ENCODE data around the gene AAK1.
"Not testable (repeated sequence)": the region's sequence is repeated elsewhere in the genome, so short reads cannot be mapped to it uniquely, and the experiment has no call there.

AAK1 gene

DNA sequence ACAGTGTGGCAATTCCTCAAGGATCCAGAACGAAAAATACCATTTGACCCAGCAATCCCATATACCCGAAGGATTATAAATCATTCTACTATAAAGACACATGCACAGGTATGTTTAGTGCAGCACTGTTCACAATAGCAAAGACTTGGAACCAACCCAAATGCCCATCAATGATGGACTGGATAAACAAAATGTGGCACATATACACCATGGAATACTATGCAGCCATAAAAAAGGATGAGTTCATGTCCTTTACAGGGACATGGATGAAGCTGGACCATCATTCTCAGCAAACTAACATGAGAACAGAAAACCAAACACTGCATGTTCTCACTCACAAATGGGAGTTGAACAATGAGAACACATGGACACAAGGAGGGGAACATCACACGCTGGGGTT is 29.6 kb upstream of the AAK1 start:
- H3K9me3 Mint-ChIP-seq; DNase-seq; H3K27me3 Mint-ChIP-seq; H3K36me3 Mint-ChIP-seq (ENCODE audit: low read depth); H3K4me3 Mint-ChIP-seq; H3K27ac Mint-ChIP-seq; ATAC-seq: not testable (repeated sequence)
- peaks cover 26% of the 10 kb centered on the region for H3K4me1 Mint-ChIP-seq

DNA sequence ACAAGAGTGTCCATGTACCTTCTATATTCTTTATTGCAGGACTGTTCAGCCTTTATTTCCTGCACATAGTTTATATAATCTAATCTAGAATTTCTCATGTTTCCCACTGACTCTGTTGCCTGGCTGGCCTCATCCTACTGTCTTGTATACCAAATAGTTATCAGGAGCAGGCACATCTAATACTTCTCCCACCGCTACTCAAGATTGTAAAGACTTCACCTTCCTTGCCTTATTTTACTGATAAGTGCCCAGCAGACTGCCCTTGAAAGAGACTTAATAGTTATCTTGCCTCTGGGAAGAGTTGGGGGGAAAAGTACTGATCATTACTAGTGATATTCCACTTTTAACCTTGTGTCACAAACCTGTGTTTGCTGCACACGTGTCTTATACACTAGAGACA is 26.1 kb upstream of the AAK1 start:
- Mint-ChIP-seq H3K4me1 (peaks cover 19% of the 10 kb centered on the region), H3K36me3 (ENCODE audit: low read depth) (peaks cover 1% of the 10 kb centered on the region), H3K27me3 (no peaks in the 10 kb centered on the region), H3K9me3 (peaks cover 4% of the 10 kb centered on the region), H3K4me3 (no peak overlapping the region), H3K27ac (no peak overlapping the region)
- ATAC-seq (no peak), DNase-seq (no peak)

DNA sequence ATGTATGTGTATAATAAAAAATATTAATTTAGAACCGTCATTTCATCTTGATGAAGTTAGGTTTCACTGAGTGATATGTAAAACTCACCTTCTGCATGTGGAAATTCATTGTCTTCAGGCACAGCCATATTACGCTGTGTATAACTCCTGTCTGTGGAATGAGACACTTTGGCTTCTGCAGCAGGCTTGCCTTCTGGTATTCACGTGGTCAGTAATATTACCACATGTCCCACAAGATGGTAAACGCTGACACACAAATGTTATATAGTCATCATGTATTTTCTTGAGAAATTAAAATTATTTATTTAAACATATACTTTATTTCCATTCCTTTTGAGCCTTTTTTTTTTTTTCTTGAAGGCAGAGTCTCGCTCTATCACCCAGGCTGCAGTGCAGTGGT is 25.1 kb upstream of the AAK1 start:
- Mint-ChIP-seq H3K27ac (no peak overlapping the region), H3K27me3 (no peaks in the 10 kb centered on the region), H3K36me3 (ENCODE audit: low read depth) (peaks cover 1% of the 10 kb centered on the region), H3K4me1 (peaks cover 11% of the 10 kb centered on the region), H3K9me3 (peaks cover 12% of the 10 kb centered on the region), H3K4me3 (no peak overlapping the region)
- DNase-seq (no peak), ATAC-seq (no peak)

GRCh38 chr2:69667805-69668382 is 24.4 kb upstream of the AAK1 start:
- Mint-ChIP-seq H3K27me3 (no peaks in the 10 kb centered on the region), H3K36me3 (ENCODE audit: low read depth) (peaks cover 1% of the 10 kb centered on the region), H3K4me1 (peaks cover 11% of the 10 kb centered on the region), H3K4me3 (no peak overlapping the region), H3K27ac (no peak overlapping the region), H3K9me3 (peaks cover 16% of the 10 kb centered on the region)
- ATAC-seq, result no peak
- DNase-seq, result no peak

DNA sequence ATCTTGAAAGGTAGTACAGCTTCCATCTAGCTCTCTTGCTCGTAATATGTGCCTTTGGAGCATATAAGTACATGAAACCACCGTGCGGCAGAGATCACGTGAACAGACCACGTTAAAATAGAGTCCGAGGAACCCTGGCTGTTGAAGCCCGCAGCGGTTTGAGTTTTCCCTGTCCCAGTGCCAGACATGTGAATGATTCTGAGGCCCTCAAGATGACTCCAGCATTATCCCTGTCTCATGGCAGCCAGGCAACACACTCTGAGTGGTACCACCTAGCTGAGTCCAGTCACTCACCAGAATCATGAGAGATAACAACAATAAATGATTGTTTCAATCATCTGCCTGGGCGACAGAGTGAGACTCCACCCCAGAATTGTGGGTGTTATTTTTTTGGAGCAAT is 21.6 kb upstream of the AAK1 start:
- DNase-seq (no peak), ATAC-seq (no peak)
- Mint-ChIP-seq H3K36me3 (ENCODE audit: low read depth) (no peaks in the 10 kb centered on the region), H3K4me3 (no peak overlapping the region), H3K9me3 (peaks cover 12% of the 10 kb centered on the region), H3K27me3 (no peaks in the 10 kb centered on the region), H3K27ac (no peak overlapping the region), H3K4me1 (peaks cover 15% of the 10 kb centered on the region)

DNA sequence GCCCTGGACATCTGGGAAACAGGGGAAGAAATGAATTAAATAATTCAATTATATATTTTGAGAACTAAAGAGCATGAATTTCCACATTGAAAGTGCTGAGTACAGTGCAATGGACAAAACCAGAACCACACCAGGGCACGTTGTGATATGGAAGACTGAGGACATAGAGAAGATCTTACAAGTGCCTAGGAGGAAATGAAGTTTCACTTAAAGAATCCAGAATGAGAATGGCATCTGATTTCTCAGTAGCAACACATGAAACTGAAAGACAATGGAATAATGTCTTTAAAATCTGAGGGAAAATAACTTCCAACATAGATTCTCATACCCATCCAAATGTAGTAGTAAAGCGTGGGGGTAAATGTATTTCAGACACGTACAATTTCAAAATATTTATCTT is 20.3 kb upstream of the AAK1 start:
- Mint-ChIP-seq H3K36me3 (ENCODE audit: low read depth) (no peaks in the 10 kb centered on the region), H3K27ac (no peak overlapping the region), H3K4me1 (peaks cover 16% of the 10 kb centered on the region), H3K27me3 (no peaks in the 10 kb centered on the region), H3K4me3 (no peak overlapping the region), H3K9me3 (peaks cover 12% of the 10 kb centered on the region)
- ATAC-seq (no peak), DNase-seq (no peak)

GRCh38 chr2:69662547-69662946 is 19.0 kb upstream of the AAK1 start:
- Mint-ChIP-seq H3K4me1 (peaks cover 13% of the 10 kb centered on the region), H3K9me3 (peaks cover 12% of the 10 kb centered on the region)
- H3K4me3 Mint-ChIP-seq; H3K27me3 Mint-ChIP-seq; H3K27ac Mint-ChIP-seq; ATAC-seq; H3K36me3 Mint-ChIP-seq (ENCODE audit: low read depth); DNase-seq: not testable (repeated sequence)

DNA sequence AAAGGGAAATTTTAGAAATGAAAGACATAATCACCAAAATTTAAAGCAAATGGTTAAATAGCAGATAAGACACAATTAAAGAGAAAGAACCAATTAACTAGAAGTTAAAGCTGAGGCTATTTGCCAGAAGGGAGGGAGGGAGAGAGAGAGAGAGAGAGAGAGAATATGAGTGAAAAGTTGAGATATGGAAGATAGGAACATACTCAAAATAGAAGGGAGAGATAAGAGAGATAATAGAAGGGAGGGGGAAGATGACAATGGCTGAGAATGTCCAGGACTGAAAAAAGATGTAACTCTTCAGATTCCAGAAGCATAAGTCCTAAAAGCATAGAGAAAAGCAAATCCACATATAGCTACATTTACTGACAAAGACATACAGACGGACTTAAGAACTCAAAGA is 17.1 kb upstream of the AAK1 start:
- Mint-ChIP-seq H3K27me3 (no peaks in the 10 kb centered on the region), H3K4me1 (peaks cover 6% of the 10 kb centered on the region), H3K4me3 (no peak overlapping the region), H3K27ac (no peak overlapping the region), H3K9me3 (peaks cover 12% of the 10 kb centered on the region), H3K36me3 (ENCODE audit: low read depth) (no peaks in the 10 kb centered on the region)
- no peak for DNase-seq
- no peak for ATAC-seq

DNA sequence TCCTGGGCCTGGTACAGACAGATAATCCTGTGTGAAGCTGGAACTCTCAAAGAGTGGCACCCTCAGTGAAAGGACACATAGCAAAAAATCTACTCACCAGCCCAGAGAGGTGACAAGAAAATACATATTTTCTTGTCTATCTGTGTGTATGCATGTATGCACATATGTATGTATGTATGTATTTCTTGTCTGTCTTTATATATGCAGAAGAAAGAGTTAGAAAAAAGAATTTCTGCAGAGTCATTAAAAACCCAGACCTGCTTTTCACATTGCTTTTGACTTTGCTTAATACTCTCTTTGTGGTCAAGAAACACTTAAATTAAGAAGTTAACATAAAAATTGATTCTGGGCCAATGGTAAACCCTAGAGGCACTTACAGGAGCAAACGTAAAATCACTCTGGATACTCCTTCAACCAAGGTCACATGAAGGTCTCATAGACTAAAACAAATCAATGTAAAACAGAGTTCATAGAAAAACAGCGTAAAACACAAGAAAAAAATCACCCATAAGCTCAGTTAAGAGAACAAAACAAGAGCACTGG is 16.5 kb upstream of the AAK1 start:
- Mint-ChIP-seq H3K4me3 (no peak overlapping the region), H3K27me3 (no peaks in the 10 kb centered on the region), H3K36me3 (ENCODE audit: low read depth) (no peaks in the 10 kb centered on the region), H3K27ac (no peak overlapping the region), H3K9me3 (peaks cover 12% of the 10 kb centered on the region), H3K4me1 (peaks cover 7% of the 10 kb centered on the region)
- ATAC-seq, result no peak
- no peak for DNase-seq

GRCh38 chr2:69659349-69659748 is 15.8 kb upstream of the AAK1 start:
- Mint-ChIP-seq H3K36me3 (ENCODE audit: low read depth) (no peaks in the 10 kb centered on the region), H3K4me1 (peaks cover 7% of the 10 kb centered on the region), H3K4me3 (no peak overlapping the region), H3K27me3 (no peaks in the 10 kb centered on the region), H3K9me3 (peaks cover 12% of the 10 kb centered on the region), H3K27ac (no peak overlapping the region)
- no peak for DNase-seq
- ATAC-seq, result no peak

- no peak for DNase-seq
Observed at GRCh38 chr2:69652206-69652605, 8.7 kb upstream of the AAK1 start.

DNA sequence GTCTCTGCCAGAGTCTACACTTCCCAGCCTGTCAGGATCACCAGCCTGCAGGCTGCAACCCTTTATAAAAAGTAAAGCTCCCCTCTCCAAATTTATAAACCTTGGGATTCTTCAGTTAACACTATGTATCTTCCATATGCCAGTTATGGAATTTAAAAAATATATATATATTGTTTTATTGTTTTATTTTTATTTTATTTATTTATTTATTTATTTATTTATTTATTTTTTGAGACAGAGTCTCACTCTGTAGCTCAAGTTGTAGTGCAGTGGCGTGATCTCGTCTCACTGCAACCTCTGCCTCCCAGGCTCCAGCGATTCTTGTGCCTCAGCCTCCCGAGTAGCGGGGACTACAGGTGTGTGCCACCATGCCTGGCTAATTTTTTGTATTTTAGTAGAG is 3.7 kb upstream of the AAK1 start:
- DNase-seq; ATAC-seq; H3K9me3 Mint-ChIP-seq; H3K27me3 Mint-ChIP-seq; H3K36me3 Mint-ChIP-seq (ENCODE audit: low read depth): not testable (repeated sequence)
- H3K4me1 Mint-ChIP-seq, result peaks cover 66% of the 10 kb centered on the region
- peak overlapping the region; percentile 86 for H3K27ac Mint-ChIP-seq
- H3K4me3 Mint-ChIP-seq, result peak overlapping the region; percentile 83

More at GRCh38 chr2:69652206-69652605, 8.7 kb upstream of the AAK1 start:
- no peak for ATAC-seq
- peaks cover 2% of the 10 kb centered on the region for H3K27me3 Mint-ChIP-seq
- H3K27ac Mint-ChIP-seq, result no peak overlapping the region
- H3K4me3 Mint-ChIP-seq, result no peak overlapping the region
- H3K9me3 Mint-ChIP-seq, result no peaks in the 10 kb centered on the region
- H3K36me3 Mint-ChIP-seq (ENCODE audit: low read depth), result no peaks in the 10 kb centered on the region
- H3K4me1 Mint-ChIP-seq, result peaks cover 43% of the 10 kb centered on the region

DNA sequence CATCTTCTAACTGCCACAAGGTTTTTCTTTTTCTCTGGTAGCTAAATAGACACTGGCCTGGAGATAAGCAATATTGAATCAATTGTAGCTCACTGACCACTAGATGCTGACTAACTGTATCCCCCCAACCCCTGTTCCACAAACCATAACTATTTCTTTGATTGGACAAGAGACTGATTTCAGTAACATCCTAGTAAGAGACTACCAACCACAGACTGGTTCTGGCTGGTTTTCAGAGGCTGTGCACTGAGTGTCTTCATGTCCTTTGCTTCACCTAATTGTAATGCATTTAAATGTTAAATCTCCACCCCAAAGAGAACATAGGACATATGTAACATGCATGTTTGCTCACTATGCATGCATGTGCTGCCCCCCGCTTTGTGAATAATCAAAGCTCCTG is 3.2 kb upstream of the AAK1 start:
- Mint-ChIP-seq H3K4me3 (peak overlapping the region; percentile 83), H3K9me3 (peaks cover 4% of the 10 kb centered on the region), H3K4me1 (peaks cover 61% of the 10 kb centered on the region), H3K27me3 (no peaks in the 10 kb centered on the region), H3K36me3 (ENCODE audit: low read depth) (peaks cover 9% of the 10 kb centered on the region), H3K27ac (peak overlapping the region; percentile 86)
- DNase-seq, result no peak
- ATAC-seq, result no peak

DNA sequence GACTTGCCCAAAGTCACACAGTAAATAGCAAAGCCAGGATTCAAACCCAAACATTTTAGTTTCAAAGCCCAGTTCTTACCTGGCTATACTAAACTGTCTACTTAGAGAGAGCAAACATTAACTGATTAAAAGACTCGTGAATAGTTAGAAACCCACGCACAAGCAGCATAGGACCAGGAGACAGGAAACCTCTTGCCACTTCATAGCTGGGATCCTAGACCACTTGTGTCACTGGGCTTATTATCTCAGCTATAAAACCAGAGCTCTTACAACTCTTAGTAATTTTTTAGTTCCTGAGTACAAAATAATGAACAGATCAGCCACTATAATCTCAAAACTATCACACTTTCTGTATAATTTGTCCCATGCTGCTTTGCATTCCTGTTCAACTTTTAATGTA is 2.4 kb upstream of the AAK1 start:
- DNase-seq, result no peak
- Mint-ChIP-seq H3K27me3 (no peaks in the 10 kb centered on the region), H3K4me1 (peaks cover 58% of the 10 kb centered on the region), H3K36me3 (ENCODE audit: low read depth) (peaks cover 14% of the 10 kb centered on the region), H3K4me3 (peak overlapping the region; percentile 83), H3K9me3 (peaks cover 4% of the 10 kb centered on the region), H3K27ac (peak overlapping the region; percentile 86)
- ATAC-seq, result no peak

DNA sequence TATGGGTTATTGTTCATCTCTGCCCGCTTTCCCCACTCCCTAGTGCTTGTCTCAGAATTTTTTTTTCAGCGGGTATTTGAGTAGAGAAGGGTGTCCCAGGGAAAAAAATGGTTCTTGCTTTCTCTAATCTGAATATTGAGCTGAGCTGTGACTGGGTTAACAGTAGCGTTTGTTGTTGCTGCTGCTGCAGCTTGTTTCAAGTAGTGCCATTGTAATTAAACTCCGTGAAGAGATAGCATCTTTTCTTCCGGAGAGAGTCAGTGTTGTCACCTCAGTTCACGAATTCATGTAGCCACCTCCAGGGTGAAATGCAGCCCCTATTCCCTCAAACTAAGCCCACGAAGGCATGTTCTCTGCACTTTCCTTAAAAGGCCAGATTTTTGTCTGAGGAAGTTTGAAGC is 1.5 kb upstream of the AAK1 start:
- H3K4me3 Mint-ChIP-seq, result peak overlapping the region; percentile 83
- H3K9me3 Mint-ChIP-seq, result peaks cover 4% of the 10 kb centered on the region
- peak overlapping the region; percentile 86 for H3K27ac Mint-ChIP-seq
- H3K4me1 Mint-ChIP-seq, result peaks cover 57% of the 10 kb centered on the region
- peaks cover 17% of the 10 kb centered on the region for H3K36me3 Mint-ChIP-seq (ENCODE audit: low read depth)
- ATAC-seq (no peak), DNase-seq (no peak)
- no peaks in the 10 kb centered on the region for H3K27me3 Mint-ChIP-seq

DNA sequence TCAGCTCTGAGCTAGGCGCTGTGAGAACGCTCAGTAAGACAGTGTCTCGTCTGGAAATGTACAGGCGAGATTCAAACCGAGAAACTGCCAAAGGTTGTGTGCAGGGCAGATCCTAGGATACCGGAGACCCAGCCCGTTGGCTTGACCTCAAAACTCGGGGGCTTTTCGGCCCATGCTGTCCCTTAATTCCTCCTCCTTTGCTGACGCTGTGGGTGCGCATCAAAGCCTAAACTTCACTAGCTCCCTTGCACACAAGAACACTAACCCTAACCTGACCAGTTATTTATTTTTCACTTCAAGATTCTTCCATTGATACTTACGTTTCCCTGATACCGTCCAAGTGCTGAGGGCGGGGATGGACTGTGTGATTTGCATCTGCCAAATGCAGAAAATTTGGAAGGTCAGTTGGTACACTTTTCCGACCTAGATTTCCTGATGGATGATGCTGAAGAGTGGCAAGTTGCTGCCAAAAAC is 1.0 kb upstream of the AAK1 start:
- no peaks in the 10 kb centered on the region for H3K27me3 Mint-ChIP-seq
- H3K4me1 Mint-ChIP-seq, result peaks cover 60% of the 10 kb centered on the region
- ATAC-seq (peak; percentile 23), DNase-seq (no peak)
- H3K9me3 Mint-ChIP-seq, result peaks cover 4% of the 10 kb centered on the region
- H3K27ac Mint-ChIP-seq, result peak overlapping the region; percentile 86
- peaks cover 17% of the 10 kb centered on the region for H3K36me3 Mint-ChIP-seq (ENCODE audit: low read depth)
- peak overlapping the region; percentile 83 for H3K4me3 Mint-ChIP-seq

Measured in activated naive CD8-positive, alpha-beta T cell treated with anti-CD3 and anti-CD28 coated beads, Interleukin-2, amount 50 U/mL, for 24 hours (primary cell).